Astrocyte (in vitro differentiated cells and primary cell): Measurements from ENCODE around the gene RNGTT.
A peak's percentile ranks its signal among the peaks of the same experiment; 100 is the strongest.

Experiments
- EZH2 ChIP-seq: IDR thresholded peaks from 2 replicates; pipeline ENCODE4 v1.6.1; 2012; ENCODE audit warnings: mild to moderate bottlenecking, low read length, inconsistent platforms; ENCODE audit not compliant: insufficient read depth
- TF ChIP-seq, protein P1 (sequence below): IDR thresholded peaks from 2 replicates; pipeline ENCODE4 v1.5.1; 2011; ENCODE audit warnings: low read depth, mild to moderate bottlenecking, inconsistent platforms, low read length, moderate library complexity; ENCODE audit not compliant: insufficient read depth

DNA sequence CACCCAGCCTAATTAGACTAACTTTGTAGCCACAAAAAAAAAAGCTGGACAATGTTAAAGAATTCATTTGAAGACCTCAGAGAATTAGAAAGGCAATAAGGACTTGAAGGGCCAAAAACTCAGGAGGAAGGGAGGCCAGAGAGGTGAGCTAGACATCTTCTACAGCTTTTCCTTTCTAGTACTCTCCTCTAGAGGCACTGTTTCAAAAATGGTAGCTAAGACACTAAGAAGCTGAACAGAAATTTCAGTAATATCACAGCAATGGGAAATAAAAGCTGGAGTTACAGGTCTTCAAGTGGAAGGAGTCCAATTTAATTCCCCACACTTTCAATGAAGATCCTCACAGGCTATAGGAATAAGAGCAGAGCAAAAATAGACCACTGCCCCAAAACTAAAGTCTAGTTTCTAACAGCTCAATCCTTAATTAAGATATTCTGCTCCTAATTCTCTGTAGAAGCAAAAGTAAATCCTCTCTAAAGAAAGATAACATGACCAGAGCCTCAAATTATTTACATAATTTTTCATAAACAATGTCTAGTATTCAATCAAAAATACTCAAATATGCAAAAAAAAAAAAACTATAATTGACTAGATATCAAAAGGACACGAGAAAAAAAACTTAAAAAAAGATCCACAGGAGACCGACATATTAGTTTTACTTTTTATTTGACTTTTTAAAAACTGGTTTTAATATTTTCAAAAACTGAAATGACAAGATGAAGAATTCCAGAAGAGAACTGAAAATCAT lies 63.7 kb downstream of the RNGTT start:
- no peak for TF ChIP-seq EZH2
- TF ChIP-seq, protein P1, sequence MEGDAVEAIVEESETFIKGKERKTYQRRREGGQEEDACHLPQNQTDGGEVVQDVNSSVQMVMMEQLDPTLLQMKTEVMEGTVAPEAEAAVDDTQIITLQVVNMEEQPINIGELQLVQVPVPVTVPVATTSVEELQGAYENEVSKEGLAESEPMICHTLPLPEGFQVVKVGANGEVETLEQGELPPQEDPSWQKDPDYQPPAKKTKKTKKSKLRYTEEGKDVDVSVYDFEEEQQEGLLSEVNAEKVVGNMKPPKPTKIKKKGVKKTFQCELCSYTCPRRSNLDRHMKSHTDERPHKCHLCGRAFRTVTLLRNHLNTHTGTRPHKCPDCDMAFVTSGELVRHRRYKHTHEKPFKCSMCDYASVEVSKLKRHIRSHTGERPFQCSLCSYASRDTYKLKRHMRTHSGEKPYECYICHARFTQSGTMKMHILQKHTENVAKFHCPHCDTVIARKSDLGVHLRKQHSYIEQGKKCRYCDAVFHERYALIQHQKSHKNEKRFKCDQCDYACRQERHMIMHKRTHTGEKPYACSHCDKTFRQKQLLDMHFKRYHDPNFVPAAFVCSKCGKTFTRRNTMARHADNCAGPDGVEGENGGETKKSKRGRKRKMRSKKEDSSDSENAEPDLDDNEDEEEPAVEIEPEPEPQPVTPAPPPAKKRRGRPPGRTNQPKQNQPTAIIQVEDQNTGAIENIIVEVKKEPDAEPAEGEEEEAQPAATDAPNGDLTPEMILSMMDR: peak; percentile 18
